Hematopoietic multipotent progenitor cell treated with erythropoietin and hydrocortisone succinate and interleukin-3 and kit ligand, for 17 days (in vitro differentiated cells): Measurements from ENCODE around the gene FAM131B.

Source experiments
- DNase-seq: peaks from one replicate; pipeline ENCODE4 v3.0.0-alpha.2; 2015; ENCODE audit warnings: low spot score

FAM131B gene

DNA sequence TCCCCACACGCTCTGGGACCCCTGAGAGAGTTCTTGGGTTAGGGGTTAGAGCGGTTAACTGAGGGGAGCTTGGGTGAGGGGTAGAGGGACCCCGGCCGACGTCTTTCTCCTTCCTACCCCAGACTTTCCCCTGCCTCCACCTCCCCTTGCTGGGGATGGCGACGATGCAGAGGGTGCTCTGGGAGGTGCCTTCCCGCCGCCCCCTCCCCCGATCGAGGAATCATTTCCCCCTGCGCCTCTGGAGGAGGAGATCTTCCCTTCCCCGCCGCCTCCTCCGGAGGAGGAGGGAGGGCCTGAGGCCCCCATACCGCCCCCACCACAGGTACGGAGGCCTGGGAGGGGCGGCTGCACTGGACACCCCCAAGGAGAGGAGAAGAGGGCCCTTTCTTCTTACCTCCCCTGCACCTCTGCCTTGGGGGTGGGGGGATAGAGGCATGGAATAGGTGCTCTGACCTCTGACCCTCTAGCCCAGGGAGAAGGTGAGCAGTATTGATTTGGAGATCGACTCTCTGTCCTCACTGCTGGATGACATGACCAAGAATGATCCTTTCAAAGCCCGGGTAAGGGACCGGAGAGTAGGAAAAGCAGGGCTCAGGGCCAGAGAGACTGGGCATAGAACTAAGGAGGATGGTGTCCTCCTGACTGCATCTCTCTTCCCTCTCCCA, 19.7 kb upstream of the FAM131B start:
- no peak for DNase-seq

DNA sequence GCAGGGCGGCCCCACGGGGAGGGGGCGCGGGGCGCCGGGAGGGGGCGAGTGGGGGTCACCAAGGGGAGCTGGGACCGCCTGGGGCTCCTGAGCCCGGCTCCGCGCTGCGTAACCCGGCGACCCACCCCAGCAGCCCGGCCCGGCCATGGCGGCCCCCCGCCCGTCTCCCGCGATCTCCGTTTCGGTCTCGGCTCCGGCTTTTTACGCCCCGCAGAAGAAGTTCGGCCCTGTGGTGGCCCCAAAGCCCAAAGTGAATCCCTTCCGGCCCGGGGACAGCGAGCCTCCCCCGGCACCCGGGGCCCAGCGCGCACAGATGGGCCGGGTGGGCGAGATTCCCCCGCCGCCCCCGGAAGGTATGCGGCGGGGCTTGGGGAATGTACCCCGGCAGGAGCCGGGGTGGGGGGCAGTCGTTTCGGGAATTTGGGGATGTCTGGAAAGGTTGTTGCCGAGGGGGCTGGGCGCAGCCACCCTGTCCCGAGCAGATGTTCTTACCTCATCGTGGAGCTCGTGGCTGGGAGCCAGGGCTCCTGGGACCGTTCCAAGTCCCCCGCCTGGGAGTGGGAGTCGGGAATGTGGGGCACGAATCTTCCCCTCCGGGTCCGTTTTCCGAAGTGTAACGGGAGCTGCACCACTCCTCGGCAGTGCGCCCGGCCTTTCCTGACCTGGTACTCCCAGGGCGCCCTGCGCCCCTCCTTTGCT, 19.1 kb upstream of the FAM131B start:
- no peak for DNase-seq

DNA sequence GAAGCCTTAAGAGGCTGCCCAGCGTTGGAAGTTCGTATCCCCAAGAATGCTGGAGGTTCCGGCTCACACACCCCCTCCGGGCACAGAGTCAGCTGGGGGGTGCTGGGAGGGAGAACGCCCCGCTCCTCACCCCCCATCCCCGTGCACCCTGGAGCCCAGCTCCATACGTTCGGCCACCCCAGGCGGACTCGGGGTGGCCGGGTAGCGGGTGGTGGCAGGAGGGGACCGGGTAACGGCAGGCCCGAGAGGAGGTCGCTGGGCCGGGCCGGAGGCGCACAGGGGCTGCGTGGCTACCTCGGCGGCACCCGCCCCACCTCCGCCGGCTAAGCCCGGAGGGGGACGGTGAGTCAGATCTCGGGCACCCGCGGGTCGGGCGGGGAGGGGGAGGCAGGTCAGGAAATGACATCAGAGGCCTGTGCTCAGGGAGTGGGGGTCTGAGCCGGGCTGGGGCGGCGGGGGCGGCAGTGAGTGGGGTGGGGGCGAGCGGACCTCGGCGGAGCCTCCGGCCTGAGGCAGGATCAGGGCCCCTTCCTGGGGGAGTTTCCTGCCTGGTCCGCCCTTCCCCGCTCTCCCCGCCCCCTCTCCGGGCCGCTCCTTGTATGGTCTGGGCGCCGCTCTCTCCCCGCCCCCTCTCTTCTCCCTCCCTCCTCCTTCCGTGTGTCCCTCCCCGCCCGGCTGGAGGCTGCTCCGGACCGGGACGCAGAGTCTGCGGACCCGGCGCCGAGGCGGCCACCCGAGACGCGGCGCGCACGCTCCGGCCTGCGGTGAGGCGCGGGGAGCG, 18.3 kb upstream of the FAM131B start, which contains the start of gene ZYX:
ZYX (plus strand) TSS at position 700 of the 781 bp plus-strand sequence. CDS start 227 bp downstream, outside the sequence.
- DNase-seq, result no peak

DNA sequence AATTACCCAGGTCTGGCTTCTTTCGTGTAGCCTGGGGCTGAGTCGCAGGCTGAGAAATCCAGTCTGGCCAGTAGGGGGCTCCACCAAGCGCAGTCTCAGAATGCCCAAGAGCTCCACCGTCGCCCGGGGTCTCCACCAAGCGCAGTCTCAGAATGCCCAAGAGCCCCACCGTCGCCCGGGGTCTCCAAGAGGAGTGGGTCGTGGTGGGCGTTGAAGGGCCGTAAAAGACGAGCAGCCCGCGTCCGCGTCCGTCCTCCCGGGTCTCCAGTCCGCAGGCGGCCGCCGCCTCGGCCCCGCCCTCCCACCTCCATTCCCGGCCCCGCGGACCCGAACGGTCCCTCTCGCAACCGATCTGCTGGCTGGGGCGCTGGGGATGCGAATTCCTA, 17.7 kb upstream of the FAM131B start:
- peak; percentile 37 for DNase-seq

DNA sequence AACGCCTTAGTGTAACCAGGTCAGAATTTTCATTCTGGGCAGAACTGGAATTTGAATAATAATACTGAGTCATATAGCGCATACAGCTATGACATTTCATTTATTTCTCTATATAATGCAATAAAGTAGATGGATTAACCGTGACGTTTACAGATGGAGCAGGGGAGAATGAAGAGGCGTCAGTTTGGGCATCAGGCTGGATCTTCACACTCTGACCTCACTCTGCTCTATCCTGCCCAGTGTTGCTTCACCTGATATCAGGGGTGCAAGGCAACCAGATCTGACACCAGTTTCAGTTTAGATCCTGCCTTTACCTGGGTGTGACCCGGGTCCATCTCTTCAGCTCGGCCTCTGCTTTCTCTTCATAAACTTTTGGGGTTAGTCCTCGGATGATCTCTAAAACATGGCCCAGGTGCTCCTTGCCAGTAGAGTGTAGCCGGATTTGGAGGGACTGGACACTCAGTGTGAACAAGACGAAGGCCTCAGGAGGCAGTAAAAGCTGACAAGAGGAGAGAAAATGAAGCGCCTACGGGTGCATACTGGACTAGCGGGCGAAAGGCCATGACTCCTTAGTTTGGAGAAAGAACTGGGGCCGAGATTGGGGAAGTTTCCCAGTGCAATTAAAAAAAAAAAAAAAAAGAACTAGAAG, 17.2 kb upstream of the FAM131B start:
- DNase-seq, result no peak

DNA sequence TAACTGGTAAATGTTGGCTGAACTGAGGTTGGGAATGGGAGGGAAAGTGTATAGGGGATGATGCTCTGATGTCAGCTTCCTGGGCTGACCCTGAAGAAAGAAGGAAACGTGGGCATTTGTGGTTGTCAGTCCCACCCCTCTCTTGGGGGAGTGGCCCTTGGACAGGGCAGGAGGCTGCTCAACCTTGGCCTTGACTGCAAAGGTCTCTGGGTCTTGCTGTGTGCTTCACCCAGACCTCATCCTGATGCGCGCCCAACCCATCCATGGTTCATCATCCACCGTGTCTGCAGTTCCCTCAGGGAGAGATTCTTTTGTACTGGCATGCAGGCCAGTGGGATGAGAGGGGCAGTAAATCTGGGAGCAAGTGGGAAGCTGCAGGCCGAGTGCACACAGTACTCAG, 13.9 kb upstream of the FAM131B start:
- no peak for DNase-seq

DNA sequence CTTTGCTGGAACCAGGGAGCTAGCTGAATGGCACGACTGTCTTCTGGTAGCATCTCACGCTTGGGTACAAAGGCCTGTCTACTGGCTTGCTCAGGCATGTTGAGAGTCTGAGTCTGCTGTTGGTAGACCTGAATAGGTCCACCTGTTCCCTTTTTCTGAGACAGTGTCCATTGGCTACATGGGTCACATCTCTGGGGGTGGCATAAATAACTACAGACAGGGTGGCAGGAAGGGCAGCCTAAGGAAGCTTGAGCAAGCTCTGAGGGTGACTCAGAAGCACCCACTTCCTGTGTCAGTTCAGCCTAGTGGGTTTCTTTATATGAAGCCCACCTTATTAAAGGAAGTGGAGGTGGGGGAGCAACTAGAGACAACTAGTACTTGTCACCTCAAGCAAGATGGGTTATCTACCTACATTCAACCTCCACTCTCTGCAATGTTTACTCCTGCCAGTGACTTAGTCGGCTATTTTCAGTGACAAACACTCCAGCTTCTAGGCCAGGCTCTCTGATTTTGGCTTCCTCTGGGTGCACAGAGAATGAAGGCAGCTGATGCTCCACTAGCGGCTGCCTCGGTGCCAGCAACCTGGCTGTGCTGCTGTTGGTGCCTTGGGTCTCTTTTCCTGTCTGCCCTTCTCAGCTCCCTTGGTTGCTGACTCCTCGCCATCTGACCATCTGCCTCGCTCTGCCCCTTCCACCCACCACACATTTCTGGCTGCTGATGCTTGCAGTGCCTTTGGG, 13.0 kb upstream of the FAM131B start:
- DNase-seq, result no peak

DNA sequence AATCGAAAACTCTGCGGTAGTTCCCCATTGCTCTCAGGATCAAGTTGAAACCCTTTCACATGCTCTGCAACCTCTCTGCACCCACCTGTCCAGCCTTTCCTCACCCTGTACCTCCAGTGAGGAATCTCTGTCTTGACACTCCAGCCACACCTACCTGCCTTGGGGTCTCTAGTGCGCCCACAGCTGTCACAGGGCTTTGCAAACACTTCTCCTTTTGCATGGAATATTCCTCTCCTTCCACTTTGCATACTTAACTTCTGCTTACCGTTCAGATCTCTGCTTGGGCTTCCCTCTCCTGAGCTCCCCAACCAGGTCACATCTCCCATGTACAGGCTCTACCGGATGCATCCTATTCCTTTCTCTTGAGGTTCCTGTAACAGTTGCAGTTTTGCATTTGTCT, 12.0 kb upstream of the FAM131B start:
- no peak for DNase-seq

DNA sequence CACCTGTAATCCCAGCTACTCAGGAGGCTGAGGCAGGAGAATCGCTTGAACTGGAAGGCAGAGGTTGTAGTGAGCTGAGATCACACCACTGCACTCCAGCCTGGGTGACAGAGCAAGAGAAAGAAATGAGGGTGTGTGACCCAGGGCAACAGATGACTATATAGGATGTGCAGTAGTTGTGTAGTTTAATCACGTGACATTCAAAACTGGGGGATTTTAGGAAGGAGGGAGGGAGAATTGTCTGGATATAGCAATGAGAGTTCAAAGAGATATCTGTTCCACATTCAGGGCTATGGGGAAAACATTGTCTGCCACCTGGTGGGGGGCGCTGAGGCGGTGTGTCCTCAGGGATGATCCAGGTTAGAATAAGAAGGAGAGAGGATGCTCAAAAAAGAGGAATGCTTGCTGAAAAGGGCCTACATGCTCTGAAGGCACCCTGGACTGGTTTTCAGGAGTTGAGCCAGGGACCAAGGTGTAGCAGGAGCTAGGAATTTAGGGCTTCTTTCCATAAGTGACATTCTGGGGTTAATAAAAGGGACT, 10.8 kb upstream of the FAM131B start:
- DNase-seq, result no peak

DNA sequence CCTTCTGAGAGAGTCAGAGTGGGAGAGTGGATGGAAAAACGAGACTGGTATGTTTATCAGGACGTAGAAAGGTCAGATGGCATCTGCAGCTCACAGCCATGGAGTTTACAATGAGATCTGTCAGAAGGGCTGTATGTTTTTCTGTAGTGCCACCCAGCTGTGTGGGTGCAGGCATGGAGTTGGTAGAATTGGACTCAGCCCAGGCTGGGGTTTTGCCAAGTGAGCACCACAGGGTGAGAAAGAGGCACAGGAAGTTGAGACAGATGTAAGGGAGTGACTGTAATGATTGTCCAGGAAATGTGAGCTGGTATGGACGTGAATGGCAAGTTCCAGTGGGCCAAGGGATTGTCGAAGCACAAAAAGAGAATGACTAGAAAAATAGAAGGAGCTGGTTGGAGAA, 9.6 kb upstream of the FAM131B start:
- no peak for DNase-seq

DNA sequence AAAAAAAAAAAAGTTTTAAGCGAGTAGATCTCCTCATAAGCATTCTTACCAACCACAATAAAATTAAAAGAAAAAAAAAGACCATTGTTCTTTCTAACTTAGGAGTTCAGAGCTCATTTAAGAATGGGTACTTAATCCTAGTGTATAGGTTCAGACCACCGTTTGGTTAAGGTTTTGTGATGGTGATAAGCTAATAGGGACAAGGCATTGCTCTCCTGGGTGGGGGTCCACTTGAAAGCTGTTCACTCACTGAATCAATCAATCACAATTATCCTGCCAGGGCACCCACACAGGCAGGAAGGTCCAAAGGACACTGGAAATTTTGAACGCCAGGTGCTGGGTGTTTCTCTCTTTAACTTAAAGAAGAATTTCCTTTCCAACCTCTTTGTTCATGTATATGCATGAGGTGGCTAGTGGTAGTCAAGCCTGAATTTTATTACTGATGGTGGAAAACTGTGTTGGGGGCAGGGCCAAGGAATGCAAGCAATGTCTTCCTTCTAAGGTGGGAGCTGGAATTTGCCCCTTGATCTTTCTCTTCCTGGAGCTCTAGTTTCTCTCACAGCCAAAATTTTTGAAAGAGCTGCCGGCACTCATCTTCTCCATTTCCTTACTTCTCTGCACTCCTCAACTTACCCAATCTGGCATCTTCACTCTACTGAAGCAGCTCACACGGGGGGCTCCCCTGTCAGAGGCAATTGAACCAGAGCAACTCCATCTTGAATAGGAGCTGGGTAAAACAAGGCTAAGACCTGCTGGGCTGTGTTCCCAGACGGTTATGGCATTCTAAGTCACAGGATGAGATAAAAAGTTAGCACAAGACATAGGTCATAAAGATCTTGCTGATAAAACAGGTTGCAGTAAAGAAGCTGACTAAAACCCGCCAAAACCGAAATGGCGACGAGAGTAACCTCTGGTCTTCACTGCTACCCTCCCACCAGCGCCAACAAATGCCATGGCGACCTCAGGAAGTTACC, 7.5 kb upstream of the FAM131B start:
- no peak for DNase-seq

DNA sequence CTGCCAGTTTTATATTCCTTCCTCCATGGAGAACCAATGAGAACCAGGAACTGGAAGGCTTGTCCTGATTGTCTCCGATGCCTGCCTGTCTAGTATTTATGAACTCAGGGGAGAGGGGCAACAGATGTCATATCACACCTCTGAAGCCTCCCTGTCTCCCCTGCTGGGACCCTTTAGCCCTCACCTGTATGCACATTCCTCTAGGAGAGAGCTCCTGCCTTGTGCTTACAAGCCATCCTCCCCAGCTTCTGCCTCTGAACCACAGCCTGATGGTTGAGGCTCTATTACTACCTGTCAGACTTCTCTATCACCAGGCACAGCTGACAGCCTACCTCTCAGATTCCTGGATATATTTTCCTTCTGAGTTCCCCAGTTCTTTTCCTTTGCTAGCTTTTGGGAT, 5.9 kb upstream of the FAM131B start:
- no peak for DNase-seq

DNA sequence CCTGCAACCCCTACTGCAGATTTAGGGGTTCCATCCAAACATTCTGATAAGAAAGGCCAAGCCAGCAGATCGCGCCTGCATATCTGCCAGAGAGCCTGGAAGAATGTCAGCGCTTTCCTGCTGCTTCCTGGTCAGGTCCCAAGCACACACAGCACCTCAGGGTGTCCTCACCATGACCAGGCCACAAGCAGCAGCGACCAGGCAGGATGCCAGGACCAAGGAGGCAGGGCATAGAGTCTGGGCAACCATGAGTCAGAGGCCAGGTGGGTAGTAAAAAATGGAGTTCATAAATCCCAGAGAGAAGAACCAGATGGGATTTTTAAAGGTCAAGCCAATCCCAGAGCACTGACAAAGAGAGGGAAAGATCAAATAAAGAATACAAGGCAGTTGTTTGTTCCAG, 5.5 kb upstream of the FAM131B start:
- no peak for DNase-seq

DNA sequence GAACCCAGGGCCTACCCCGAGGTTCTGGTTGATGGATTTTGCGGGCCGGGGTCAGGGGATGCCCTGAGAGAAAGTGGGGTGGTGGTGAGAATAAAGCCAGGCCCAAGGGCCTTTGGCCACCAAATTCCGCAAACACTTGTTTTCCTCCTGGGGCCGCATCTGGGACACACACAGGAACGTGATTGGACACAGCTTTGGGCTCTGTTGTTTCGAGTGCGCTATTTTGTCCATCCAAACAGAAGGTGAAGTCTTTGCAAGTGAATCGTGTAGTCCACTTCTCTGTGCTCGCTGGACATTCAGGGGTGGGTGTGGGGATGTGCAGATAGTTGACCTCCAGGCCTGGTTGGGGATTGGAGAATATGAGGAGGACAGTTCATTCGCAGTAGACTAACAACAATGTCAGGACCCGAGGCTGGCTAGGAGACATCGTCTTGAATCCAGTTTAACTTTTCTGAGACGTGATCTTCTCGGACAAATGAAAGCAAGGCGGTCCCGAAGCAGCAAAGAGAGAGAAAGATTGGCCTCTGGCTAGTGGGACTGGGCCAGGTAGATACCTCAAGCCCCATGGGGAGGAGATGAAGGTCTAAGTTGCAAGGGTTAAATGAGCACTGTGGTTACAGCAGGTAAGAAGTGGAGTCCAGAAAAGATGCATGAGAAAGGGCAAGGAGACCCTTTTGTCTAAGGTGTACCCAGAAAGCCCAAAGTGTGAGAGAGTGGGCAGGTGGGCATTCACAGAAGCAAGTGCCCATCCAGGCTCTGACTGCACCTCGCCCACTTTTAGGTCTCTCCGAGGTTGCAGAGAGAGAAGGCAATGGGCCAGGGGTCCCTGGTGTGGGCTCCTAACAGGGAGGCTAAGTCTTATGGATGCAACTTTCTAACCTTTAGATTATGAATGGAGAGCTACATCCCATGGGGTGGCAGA, 764 bp upstream of the FAM131B start:
- DNase-seq, result no peak

DNA sequence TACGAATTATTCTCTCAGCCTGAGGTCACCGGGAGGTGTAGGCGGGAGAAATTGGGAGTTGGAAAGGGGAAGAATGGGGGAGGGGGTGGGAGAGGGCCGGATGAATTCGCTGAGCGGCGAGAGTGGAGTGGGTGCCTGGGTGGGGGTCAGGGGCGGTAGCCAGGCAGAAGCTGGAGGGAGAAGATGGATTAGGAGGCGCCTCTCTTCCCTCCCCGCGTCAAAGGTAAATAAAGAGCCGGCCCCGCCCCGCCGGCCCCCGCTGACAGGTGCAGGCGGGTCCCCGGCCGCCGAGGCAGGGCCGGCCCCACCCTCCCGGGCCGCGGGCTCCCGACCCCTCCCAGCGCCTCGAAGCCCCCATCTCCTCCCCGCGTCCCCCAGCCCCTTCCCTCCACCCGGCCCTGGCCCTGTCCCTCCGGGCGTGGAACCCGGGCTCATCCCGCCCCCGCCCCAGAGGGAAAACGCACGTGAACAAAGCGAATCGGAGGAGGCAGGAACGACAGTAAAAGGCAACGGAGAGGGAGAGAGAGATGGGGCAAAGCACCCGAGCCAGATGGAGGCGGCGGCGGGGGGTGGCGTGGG, 872 bp downstream of the FAM131B start:
- DNase-seq, result no peak

DNA sequence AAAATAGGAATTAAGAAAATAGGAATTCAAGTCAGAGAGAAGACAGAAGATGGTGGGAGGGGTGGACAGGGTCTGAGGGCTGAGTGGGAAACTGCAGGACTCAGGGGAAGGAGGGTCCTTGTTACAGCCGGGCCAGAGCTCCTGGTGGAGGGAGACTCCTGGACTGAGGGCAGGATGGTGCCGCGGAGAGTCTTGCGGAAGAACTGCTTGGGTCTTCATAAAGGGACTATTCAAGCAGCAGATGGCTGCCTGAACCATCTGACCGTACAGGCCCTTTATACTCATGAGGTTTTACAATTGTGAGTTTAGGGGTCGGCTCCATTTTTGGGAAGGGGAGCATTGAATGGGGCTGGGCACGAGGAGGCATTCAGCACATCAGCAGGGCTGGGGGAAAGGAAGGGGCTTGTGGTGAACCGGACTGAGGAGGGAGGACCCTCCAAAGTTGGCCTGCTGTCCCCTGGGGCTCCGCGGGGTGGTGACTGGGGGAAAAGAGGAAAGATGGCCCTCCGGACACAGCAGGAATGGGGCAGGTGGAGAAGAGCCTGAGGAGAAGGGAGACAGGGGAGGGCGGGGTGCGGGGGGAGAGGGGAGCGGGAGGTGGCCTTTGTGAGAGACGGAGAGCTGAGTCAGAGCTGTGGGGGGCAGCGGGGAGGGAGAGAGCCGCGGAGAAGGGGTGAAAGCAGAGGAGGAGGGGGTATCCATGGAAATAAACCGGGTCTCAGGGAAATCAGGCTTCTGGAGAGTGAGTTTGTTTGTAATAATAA, 1.5 kb downstream of the FAM131B start:
- DNase-seq, result no peak

DNA sequence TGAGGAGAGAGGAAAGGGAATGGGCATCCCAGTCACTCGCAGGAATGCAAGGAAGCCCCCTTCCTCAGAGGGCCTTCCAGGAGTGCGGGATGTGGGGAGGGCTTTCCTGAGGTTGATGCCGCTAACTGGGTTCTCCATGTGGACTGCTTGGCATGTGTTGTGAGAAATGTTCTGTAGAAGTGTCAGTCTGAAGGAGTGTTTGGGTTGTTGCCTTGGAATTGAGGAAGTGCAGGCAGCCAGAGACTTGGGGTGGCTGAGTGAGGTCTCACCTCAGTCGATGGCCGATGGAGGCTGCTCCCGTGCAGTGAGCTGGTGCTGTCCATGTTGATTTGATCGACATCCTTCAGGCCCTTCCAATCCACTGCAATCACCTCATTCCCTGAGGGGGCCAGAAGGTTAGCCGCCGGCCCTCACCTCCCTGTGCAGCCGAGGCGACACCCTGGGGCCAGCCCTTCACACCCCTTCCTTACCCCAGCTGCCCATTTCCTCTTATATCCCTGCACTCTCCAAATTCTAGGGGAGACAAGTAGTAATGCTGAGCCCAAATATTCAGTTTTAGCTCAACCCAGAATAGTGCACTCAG, 2.7 kb downstream of the FAM131B start:
- no peak for DNase-seq

DNA sequence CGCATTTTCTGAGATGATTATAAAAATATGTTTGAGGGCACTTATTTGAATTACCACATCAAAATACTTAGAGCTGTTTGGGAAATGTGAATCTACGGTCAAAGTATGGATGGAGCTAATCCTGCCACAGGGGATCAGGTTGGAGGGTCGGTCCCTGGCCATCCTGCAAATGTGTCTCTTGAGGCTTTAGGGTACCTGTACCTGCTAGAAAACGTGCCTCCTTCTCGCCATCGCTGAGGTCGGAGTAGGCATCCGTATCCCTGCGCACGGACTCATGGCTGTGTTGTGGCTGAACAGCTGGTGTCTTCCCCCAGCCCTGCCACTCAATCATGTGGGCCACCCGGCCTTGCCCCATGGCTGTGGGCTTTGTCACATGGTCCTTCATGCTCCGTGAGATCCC, 3.9 kb downstream of the FAM131B start:
- DNase-seq, result no peak
